Small intestine (tissue), 7 donors: ENCODE measurements around the gene ZC3H18. TPM values are rescaled to one million over a fixed set of nuclear protein-coding genes. Genes with fewer than 3 reads are reported as not detected.

ENCODE experiments used
- DNase-seq, 2 donors: peaks; one replicate each; pipeline versions ENCODE4 v3.0.0 to v3.0.0-alpha.2; 2013
- FAIRE-seq: peaks from 2 replicates; lab custom pipeline; 2012; peaks lifted over from hg19 to GRCh38; lab: Jason Lieb, UNC
- H3K27ac ChIP-seq, 3 donors: one replicate each; pipeline ENCODE4 v1.5.1; 2013; ENCODE audit warnings: low read length in 2 of 3, mild to moderate bottlenecking in 2 of 3, control low read depth in 1 of 3, inconsistent platforms in 1 of 3, low read depth in 1 of 3, moderate library complexity in 1 of 3
- H3K27me3 ChIP-seq, 3 donors: one replicate each; pipeline ENCODE4 v1.6.1; 2013; ENCODE audit warnings: low read length in 3 of 3, inconsistent platforms in 1 of 3; ENCODE audit not compliant: control insufficient read depth in 3 of 3, insufficient read depth in 3 of 3
- H3K36me3 ChIP-seq, 3 donors: one replicate each; pipeline ENCODE4 v1.6.1; 2013; ENCODE audit warnings: low read length in 3 of 3, inconsistent platforms in 1 of 3, low read depth in 1 of 3, mild to moderate bottlenecking in 1 of 3, moderate library complexity in 1 of 3; ENCODE audit not compliant: control insufficient read depth in 3 of 3, insufficient read depth in 2 of 3
- H3K4me1 ChIP-seq, 3 donors: one replicate each; pipeline ENCODE4 v1.6.1; 2013; ENCODE audit warnings: low read length in 2 of 3, inconsistent platforms in 1 of 3, low read depth in 1 of 3, mild to moderate bottlenecking in 1 of 3, moderate library complexity in 1 of 3; ENCODE audit not compliant: control insufficient read depth in 3 of 3, insufficient read depth in 2 of 3
- H3K4me3 ChIP-seq, 3 donors: one replicate each; pipeline ENCODE4 v1.5.1; 2013; ENCODE audit warnings: low read length in 3 of 3, control low read depth in 1 of 3, inconsistent platforms in 1 of 3, low read depth in 1 of 3, mild to moderate bottlenecking in 1 of 3, moderate library complexity in 1 of 3
- H3K9me3 ChIP-seq, 2 donors: one replicate each; pipeline ENCODE4 v1.6.1; 2013; ENCODE audit warnings: low read depth in 1 of 2, low read length in 1 of 2; ENCODE audit not compliant: control insufficient read depth in 2 of 2, insufficient read depth in 1 of 2
- WGBS, 3 donors: extraction: QIAGEN DNeasy Blood & Tissue Kit; methylation state at CpG; one replicate each; pipeline ENCODE4 v1.1.7; 2013; 5-methylcytosine and 5-hydroxymethylcytosine counted together
- polyA plus RNA-seq, 4 donors: library from polyadenylated mRNA; stranded (reverse) in 3 of 4; unstranded in 1 of 4; fragments of 200-250 nt in 3 of 4; fragments of 120-200 nt in 1 of 4; gene quantifications; one replicate each; pipeline versions ENCODE4 v1.2.1 to v1.2.3, GENCODE V29; 2013
- donor health status: healthy with polysubstance abuse.
- donor health status: control.
- donor health status: control.
- donor health status: Bipolar disorder and iron deficiency.
- donor health status: healthy.

Gene ZC3H18
- polyA plus RNA-seq, 4 donors: 19.7 to 31.9 (median 28.2) TPM

DNA sequence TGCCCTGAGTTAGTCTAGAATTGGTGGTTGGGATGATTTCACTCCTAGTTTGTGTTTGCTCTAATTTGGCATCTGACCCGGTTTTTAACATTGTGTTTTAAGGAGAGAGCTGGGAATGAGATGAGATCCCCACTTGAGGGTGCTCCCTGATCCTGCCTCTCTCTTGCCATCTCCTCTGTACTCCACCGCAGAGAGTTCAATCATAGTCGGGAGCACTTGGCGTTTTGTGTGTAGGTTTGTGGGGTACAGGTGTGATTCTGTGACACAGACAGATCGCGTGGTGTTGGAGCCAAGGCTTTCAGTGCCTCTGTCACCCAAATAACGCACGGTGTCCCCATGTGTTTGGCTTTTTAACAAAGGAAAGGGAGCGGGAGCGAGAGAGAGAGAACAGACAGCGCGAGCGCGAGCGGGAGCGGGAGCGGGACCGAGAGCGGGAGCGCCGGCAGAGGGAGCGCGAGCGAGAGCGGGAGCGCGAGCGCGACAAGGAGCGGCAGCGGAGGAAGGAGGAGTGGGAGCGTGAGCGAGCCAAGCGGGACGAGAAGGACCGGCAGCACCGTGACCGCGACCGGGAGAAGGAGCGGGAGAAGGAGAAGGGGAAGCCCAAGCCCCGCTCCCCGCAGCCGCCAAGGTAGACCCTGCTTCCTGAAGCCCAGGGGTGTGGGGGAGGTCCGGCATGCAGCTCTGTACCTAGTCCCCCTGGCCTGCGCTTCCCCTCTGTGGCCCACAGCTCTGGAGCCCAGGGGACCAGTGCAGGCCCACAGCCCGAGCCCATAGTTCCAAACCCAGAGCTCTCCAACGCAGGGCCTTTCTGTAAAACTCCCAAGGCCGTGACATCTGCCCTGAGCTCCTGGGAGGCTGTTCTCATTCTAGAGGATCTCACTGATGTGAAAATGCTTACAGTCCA is 41.0 kb downstream of the ZC3H18 start:
- Histone ChIP-seq H3K4me1 (peaks cover 0 to 8% (median 0%) of the 10 kb centered on the region in 3 donors), H3K36me3 (peaks cover 8 to 81% (median 17%) of the 10 kb centered on the region in 3 donors), H3K27ac (no peak overlapping the region), H3K27me3 (no peaks in the 10 kb centered on the region), H3K4me3 (no peak overlapping the region), H3K9me3 (no peaks in the 10 kb centered on the region)
- DNase-seq: no peak
- WGBS, 3 donors: 87 to 96% (median 96%) methylated on average over 39 to 49 of the region's 49 CpGs
- no peak for FAIRE-seq

DNA sequence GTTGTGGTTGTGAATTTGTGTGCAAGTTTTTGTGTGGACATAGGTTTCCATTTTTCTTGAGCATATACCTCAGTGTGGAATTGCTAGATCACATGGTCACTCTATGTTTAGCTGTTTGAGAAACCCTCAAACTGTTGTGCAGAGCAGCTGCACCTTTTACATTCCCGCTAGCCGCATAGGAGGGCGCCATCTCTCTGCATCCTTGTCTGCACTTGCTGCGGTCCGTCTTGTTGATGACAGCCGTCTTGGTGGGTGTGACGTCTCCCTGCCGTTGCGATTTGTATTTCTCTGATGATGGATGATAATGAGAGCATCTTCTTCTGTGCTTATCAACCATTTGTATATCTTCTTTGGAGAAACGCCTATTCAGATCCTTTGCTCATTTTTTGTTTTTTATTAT is 43.1 kb downstream of the ZC3H18 start:
- Histone ChIP-seq H3K27ac (no peak overlapping the region), H3K4me3 (no peak overlapping the region), H3K27me3 (no peaks in the 10 kb centered on the region), H3K36me3 (peaks cover 4 to 77% (median 15%) of the 10 kb centered on the region in 3 donors), H3K9me3 (no peaks in the 10 kb centered on the region), H3K4me1 (peaks cover 0 to 28% (median 8%) of the 10 kb centered on the region in 3 donors)
- no peak for FAIRE-seq
- 82 to 88% (median 82%) methylated on average over 10 of the region's 10 CpGs for WGBS, 3 donors
- no peak for DNase-seq

DNA sequence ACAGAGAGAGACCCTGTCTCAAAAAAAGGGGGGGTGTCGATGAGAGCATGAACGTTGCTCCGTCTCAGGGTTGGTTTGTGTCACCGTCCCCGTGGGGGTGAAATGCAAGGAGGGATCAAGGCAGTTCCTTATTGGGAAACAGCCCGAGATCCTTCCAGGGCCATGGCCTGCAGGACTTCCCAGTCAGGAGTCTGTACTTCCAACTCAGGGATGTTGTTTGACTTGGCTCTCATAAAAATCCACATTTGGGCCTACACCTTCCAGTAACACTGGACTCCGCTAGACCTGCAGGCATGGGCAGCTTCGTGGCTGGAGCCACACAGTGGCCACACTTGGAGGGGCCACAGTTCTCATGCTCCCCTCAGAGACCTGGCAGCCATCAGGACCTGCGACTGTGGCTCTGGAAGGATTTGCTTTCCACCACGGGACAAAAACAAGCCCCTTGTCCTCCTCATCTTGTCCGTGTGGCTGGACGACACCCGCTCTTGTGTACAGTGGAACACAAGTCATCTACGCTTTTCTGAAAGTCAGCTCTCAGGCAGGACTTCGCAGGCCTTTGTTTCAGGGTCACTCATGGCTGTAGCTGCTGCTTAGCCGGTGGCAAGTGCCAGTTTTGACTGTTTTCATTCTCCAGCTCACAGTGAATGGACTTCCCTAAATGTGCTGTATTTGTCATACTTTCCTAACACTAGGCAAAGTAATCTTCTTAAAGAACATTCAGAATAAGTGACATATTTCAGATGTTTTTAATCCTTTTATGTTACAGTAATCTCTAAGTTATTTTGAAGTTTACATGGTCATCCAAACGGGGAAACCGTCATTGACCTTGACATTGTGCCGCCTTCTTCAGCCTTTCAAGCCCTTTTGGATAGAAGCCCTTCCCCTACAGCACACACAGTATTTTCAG is 44.0 kb downstream of the ZC3H18 start:
- Histone ChIP-seq H3K4me3 (no peak overlapping the region), H3K4me1 (peaks cover 0 to 35% (median 8%) of the 10 kb centered on the region in 3 donors), H3K36me3 (peaks cover 2 to 80% (median 15%) of the 10 kb centered on the region in 3 donors), H3K9me3 (no peaks in the 10 kb centered on the region), H3K27me3 (no peaks in the 10 kb centered on the region), H3K27ac (no peak overlapping the region)
- DNase-seq (no peak), FAIRE-seq (no peak)
- WGBS, 3 donors: 84 to 88% (median 85%) methylated on average over 19 of the region's 19 CpGs

DNA sequence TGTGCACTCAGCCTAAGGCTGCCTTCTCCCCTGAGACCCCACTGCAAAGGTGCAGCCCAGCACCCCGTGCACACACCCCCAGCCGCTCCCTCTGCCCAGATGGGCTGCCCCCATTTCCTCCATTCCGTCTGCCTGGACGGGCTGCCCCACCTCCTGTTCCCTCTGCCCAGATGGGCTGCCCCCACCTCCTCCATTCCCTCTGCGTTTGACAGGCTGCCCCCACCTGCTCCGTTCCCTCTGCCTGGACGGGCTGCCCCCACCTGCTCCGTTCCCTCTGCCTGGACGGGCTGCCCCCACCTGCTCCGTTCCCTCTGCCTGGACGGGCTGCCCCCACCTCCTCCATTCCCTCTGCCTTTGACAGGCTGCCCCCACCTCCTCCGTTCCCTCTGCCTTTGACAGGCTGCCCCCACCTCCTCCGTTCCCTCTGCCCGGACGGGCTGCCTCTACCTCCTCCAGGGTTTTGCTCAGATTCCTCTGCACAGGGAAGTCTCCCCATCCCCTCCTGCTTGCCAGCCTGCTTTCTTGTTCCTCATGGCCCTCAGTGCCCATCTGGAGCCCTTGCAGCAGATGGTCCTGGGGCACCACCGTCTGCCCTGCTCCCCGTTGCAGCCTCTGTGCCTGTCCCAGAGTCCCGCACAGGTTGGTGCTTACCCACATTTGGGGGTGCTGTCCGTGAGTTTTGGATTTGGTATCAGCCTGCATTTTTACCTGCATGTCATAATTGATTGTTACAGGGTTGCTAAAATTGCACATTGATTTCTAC is 44.8 kb downstream of the ZC3H18 start:
- Histone ChIP-seq H3K4me1 (peaks cover 0 to 35% (median 8%) of the 10 kb centered on the region in 3 donors), H3K36me3 (peaks cover 0 to 80% (median 14%) of the 10 kb centered on the region in 3 donors), H3K27me3 (no peaks in the 10 kb centered on the region), H3K4me3 (no peak overlapping the region), H3K9me3 (no peaks in the 10 kb centered on the region), H3K27ac (no peak overlapping the region)
- FAIRE-seq (no peak), DNase-seq (no peak)
- 90 to 92% (median 92%) methylated on average over 19 of the region's 19 CpGs for WGBS, 3 donors

DNA sequence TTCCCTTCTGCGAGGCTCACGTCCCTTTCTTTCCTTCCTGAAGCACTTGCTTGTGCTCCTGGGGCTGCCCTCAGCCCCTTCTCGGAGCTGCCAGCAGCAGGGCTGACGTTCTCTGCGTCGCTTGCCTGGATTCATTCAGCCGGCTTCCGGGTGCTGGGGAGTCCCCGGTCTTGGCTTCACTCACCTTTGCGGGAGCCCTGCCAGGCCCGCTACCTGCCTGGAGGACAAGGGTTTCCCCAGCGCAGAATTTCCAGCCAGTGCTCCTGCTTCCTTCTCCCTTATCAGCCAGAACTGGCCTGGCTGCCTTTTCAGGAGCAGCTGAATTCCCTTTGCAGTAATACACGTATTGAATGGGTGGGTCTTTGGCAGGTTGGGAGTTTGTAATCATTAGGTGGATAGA is 46.1 kb downstream of the ZC3H18 start:
- FAIRE-seq (no peak), DNase-seq (peak; percentile 79 to 97)
- H3K9me3 ChIP-seq: no peaks in the 10 kb centered on the region
- no peak overlapping the region for H3K4me3 ChIP-seq
- peak overlapping the region; percentile 27 to 93 (median 62) for H3K27ac ChIP-seq
- peaks cover 0 to 75% (median 5%) of the 10 kb centered on the region in 3 donors for H3K36me3 ChIP-seq
- H3K4me1 ChIP-seq: peaks cover 0 to 35% (median 8%) of the 10 kb centered on the region in 3 donors
- WGBS, 3 donors: 19 to 60% (median 42%) methylated on average over 13 of the region's 13 CpGs
- no peaks in the 10 kb centered on the region for H3K27me3 ChIP-seq

DNA sequence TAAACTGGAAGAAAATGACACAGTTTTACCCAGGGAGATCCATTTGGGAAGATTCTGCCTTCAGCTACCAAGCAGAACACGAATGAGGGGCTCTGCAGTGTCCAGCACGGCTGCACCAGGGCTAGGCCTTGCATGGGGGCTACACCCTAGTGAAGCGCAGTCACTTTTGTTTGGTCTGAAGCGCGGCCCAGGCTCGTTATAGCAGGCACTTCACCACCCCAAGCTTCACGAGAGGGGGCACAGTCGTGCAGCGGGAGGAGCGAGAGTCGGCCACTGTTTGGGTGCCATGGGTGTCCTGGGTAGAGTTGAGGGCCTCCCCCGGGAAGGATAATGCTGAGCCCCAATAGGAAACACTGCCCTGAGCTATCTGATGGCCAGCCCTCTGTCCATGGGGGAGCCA is 46.5 kb downstream of the ZC3H18 start:
- no peak for FAIRE-seq
- Histone ChIP-seq H3K9me3 (no peaks in the 10 kb centered on the region), H3K4me3 (no peak overlapping the region), H3K27ac (peak overlapping the region; percentile 28 to 93 (median 62)), H3K4me1 (peaks cover 0 to 35% (median 8%) of the 10 kb centered on the region in 3 donors), H3K27me3 (no peaks in the 10 kb centered on the region), H3K36me3 (peaks cover 0 to 74% (median 2%) of the 10 kb centered on the region in 3 donors)
- DNase-seq: no peak
- WGBS, 3 donors: 11 to 72% (median 46%) methylated on average over 12 of the region's 12 CpGs

DNA sequence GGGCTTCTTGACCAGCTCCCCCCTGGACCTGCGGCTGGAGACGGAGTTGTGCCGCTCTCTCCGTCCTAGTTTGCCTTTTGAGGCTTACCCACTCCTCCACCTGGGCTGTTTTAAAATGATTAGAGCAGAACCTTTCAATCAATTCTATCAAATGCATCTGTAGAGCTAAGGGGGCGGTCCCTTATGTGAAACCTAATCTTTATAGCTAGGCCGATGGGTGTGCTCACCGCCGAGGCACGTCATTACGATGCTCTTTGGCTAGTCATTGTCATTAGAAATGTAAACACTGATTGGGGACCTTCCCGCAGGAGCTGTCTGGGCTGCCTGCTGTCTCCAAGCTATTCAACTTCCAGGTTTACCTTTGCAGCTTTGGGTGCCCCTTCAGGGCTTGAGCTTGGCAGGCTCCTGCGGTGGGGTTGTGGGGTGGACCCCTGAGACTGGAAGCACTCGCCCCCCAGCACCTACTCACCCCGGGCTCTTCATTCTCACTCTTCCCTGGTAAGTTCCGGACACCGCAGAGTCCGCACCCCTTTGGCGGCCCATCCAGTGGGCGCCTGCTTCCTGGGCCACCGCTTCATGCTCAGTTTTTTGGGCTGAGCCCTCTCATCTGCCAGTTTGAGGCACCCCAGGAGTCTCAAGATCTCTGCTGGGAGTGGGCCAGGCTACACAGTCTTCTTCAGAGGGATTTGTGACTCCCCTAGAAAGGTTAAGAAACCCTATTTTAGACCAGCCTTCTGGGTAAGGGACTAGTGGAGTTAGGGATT is 47.2 kb downstream of the ZC3H18 start:
- Histone ChIP-seq H3K9me3 (no peaks in the 10 kb centered on the region), H3K27me3 (no peaks in the 10 kb centered on the region), H3K4me3 (no peak overlapping the region), H3K36me3 (peaks cover 0 to 74% (median 3%) of the 10 kb centered on the region in 3 donors), H3K4me1 (peaks cover 0 to 35% (median 8%) of the 10 kb centered on the region in 3 donors), H3K27ac (peak overlapping the region; percentile 28 to 93 (median 62))
- FAIRE-seq (no peak), DNase-seq (peak; percentile 61 to 92)
- WGBS, 3 donors: 32 to 70% (median 57%) methylated on average over 20 of the region's 20 CpGs
